Measurements from ENCODE around the gene ULK2.

ULK2 gene

DNA sequence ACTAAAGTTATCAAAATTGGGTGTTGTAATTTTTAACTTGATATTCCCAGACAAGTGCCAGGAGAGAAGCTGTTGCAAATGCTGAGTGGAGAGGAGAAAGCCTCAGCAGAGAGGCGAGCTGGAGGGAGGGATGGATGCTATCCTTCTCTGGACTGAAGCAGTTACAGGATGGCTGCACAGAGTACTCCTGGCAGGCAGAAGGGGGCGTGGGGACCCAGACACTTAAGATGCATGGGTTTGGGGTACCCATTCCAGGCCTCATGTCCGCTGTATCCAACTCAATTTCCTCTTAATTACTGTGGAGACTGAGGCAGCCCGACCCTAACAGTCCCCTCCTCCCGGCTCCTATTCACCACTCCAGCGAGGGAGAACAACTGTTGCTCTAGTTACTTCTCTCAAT lies 94.2 kb downstream of the ULK2 start:
- no peak for DNase-seq (ENCODE audit: low spot score)
- TF ChIP-seq, protein P1, sequence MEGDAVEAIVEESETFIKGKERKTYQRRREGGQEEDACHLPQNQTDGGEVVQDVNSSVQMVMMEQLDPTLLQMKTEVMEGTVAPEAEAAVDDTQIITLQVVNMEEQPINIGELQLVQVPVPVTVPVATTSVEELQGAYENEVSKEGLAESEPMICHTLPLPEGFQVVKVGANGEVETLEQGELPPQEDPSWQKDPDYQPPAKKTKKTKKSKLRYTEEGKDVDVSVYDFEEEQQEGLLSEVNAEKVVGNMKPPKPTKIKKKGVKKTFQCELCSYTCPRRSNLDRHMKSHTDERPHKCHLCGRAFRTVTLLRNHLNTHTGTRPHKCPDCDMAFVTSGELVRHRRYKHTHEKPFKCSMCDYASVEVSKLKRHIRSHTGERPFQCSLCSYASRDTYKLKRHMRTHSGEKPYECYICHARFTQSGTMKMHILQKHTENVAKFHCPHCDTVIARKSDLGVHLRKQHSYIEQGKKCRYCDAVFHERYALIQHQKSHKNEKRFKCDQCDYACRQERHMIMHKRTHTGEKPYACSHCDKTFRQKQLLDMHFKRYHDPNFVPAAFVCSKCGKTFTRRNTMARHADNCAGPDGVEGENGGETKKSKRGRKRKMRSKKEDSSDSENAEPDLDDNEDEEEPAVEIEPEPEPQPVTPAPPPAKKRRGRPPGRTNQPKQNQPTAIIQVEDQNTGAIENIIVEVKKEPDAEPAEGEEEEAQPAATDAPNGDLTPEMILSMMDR (IDR thresholded peaks at IDR 0.05; ENCODE audit: extremely low read depth, missing control alignments): no peak

DNA sequence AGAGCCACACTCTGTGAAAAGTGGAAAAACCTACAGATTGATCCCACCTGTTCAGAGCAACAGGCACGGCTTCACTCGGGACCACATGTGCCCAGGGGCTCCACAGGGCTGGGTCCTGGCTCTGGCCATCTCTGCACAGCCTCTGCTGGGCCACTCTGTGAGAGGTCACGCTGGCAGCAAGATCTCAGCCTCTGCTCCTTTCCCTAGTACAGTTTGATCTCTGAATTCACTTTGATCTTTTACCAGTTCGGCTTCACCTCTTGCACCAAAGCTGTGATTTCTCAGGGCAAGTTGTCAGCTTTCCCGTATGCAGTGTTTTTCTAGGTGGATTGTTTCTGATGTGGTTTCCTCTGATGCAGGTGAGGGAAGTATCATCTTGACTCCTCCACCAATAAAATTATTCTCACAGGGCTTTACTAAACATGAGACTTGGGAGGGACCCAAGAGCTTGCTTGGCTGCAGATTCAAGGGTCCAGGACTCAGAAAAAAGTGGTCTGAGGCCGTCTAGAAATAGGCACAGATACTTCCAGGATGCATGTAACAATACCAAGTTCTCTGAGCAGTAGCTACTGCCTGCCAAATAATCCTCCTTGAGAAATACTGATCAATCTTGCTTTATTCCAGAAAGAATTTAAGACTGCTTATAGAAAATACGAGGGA lies 95.6 kb downstream of the ULK2 start:
- peak; percentile 11 for DNase-seq (ENCODE audit: low spot score)
- TF ChIP-seq, protein P1 (IDR thresholded peaks at IDR 0.05; ENCODE audit: extremely low read depth, missing control alignments): no peak

DNA sequence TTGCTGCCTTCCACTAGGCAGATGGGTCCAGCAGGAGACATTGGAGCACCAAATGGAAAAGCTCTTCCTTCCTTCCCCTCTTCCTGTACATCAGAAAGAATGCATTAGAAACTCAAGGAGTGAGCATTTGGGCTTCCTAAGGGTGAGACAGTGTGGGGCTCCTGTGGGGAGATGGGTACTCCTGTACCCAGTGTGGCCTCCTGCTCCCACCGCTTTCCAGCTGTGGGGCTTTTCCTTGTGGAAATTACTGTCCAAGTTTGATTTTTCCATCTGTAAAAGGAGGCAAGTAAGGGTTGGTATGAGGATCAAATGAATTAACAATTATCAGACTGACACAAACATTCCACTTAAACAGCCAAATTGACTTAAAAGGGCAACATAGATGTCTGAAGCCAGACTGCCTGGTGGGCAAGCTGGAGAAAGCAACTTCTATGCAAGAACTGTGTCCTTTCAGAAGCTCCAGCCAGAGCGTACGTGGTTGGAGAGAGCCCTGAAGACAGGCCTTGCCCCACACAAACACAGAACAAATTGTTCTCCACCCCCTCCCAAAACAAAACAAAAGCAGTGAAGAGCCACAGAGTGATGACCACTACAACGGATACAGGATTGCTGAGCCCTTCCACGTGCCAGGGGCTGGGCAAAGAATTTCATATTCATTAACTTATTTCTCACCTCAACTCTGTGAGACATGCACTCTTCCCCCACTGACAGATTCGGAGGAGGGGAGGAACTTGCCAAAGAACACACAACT lies 96.6 kb downstream of the ULK2 start:
- DNase-seq (ENCODE audit: low spot score): no peak
- TF ChIP-seq, protein P1 (IDR thresholded peaks at IDR 0.05; ENCODE audit: extremely low read depth, missing control alignments): no peak

DNA sequence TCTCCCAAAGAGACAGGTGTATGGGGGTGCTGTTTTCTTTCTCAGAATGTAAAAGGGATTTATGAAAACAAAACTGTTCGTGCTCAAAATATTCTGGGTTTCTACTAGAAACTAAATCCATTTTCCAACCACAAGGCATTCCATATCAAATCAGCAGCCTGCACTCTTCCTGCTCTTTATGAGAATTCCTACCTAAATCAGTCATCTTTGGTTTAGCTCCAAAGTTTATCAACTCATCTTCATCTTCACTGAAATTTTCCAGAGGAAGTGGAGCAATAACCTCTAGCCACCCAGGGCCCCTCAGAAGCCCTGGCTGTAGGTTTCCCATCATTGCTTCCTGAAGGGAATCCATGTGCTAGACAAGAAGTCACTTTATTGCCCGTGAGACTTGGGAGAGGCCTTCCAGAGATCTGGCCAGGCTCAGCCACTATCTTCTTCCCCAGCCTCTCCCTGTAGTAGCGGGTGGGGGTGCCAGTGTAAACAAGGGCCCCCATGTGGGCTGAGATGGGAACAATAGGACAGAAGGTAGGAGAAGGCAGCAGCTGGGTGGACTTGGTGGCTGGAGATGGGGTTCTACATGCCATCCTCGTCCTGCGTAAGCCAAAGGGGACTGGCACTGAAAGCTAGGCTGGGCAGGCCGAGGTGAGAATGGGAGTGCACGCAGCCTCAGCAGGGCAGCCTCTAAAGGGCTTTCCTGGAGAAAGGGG lies 97.6 kb downstream of the ULK2 start:
- no peak for DNase-seq (ENCODE audit: low spot score)
- TF ChIP-seq, protein P1 (IDR thresholded peaks at IDR 0.05; ENCODE audit: extremely low read depth, missing control alignments): no peak

DNA sequence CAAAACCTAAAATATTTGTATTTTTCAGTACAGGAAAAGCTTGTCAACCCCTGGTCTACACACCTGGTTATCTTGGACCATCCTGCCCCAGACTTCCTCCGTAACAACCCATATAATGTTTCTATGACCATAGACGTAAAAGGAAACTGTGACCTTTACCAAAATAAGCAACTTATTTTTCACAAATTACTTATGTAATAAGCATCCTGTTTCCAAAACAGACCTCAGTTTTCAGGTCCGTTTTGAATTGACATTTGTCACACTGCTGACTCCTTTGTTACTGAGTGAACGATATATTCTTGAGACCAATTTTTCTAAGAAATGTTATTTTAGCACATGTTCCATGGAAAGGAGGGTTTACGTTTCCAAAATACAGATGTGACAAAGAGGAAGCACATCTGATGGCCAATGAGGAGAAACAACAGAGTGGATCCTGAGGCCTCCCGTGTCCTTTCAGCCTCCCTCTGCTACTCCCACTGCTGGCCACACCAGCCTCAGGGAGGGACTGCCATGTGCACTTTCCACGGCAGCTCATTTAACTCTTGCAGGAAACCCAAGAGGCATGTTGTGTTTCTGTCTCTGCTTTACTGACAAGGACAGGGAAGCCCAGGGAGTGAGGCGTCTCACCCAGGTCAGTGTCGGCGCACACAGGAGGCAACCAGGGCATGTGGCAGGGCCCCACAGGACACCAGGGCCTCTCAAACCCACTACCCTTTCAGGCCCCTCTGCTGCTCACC lies 99.5 kb downstream of the ULK2 start:
- TF ChIP-seq, protein P1 (IDR thresholded peaks at IDR 0.05; ENCODE audit: extremely low read depth, missing control alignments): no peak
- DNase-seq (ENCODE audit: low spot score): peak; percentile 45

DNA sequence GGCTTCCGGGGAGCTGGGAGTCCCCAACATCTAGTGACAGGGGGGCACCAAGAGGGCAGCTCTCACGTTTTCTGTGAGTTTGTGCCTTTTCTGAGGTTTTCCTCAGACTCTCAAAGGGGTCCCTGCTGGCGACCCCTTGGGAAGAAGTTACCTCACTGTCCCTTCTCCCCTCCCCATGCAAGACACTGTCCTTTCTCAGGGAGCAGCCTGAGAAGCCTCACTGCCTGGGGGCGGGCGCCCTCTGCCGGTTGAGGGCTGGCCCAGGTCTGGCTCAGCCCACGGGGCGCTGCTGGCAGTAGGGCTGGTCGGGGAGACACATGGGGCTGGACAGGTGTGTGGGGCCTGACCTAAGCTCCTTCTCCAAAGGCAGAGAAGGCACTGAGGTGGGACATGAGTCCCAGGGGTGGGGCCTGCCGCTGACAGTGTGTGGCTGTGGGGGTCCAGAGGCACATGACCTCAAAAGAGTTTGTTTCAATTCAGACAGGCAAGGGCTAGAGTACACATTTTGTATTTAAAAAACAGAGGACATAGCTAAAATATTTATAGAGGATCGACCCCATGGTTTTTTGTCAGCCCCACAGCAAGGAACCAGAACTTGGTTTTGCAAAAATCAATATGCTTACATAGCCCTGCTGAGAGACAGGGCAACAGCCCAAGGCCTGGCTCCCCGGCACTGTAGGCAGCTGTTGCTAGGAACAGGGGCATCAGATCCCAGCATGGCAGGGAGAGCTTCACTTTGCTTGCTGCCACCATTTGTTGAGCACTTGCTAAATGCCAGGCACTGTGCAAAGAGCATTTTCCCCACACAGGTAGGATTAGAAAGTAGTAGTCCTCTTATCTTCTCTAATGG lies 101.1 kb downstream of the ULK2 start:
- DNase-seq (ENCODE audit: low spot score): peak; percentile 81
- TF ChIP-seq, protein P1 (IDR thresholded peaks at IDR 0.05; ENCODE audit: extremely low read depth, missing control alignments): peak; percentile 94
